Vagina (tissue), 2 donors: ENCODE data around the gene DSC3. TPM values are rescaled to one million over a fixed set of nuclear protein-coding genes. Genes with fewer than 3 reads are reported as not detected.

Source experiments
- DNase-seq, 2 donors: peaks; one replicate each; pipeline ENCODE4 v3.0.0-alpha.2; 2017; ENCODE audit errors: extremely low spot score in 2 of 2
- H3K27ac ChIP-seq: fragments of 200-600 bp; sonication (generic); one replicate; pipeline ENCODE4 v1.5.1; 2019
- H3K27me3 ChIP-seq: fragments of 200-600 bp; sonication (generic); one replicate; pipeline ENCODE4 v1.5.1; 2019
- H3K36me3 ChIP-seq, 2 donors: fragments of 200-600 bp; sonication (generic); one replicate each; pipeline ENCODE4 v1.5.1; 2017 to 2019
- H3K4me1 ChIP-seq: fragments of 200-600 bp; sonication (generic); one replicate; pipeline ENCODE4 v1.5.1; 2019
- H3K4me3 ChIP-seq, 2 donors: fragments of 200-600 bp; sonication (generic); 1 replicate in 1 of 2; 2 replicates in 1 of 2; pipeline ENCODE4 v1.5.1; 2016 to 2019
- H3K9me3 ChIP-seq: fragments of 200-600 bp; sonication (generic); one replicate; pipeline ENCODE4 v1.5.1; 2019
- POLR2A ChIP-seq, 2 donors: fragments of 450-650 bp; IDR thresholded peaks; one replicate each; pipeline ENCODE4 v1.6.1; 2017; ENCODE audit warnings: antibody characterized with exemption in 2 of 2, mild to moderate bottlenecking in 2 of 2, moderate library complexity in 2 of 2
- POLR2AphosphoS5 ChIP-seq, 2 donors: sonication (generic); formaldehyde crosslinking; IDR thresholded peaks; one replicate each; pipeline ENCODE4 v1.9.0; 2017; ENCODE audit warnings: antibody characterized with exemption in 2 of 2, mild to moderate bottlenecking in 2 of 2, low read depth in 1 of 2; ENCODE audit not compliant: insufficient read depth in 1 of 2
- intact Hi-C: fragments of 100-400 bp; cut with DNase I; formaldehyde crosslinking; loops from one replicate; pipeline ENCODE4 v1.15.1; 2023
- total RNA-seq: library from RNA; depleted of rRNA; stranded (reverse); fragments of >200 nt; gene quantifications from one replicate; pipeline ENCODE4 v1.2.3, GENCODE V29; 2016
- TF ChIP-seq, protein P1 (sequence below), 3 experiments: fragments of 450-650 bp in 2 of 3; fragments of 200-600 bp in 1 of 3; sonication (generic) in 1 of 3; IDR thresholded peaks; one replicate each; pipeline ENCODE4 v1.5.1; 2017 to 2019; ENCODE audit warnings: antibody characterized with exemption in 3 of 3, mild to moderate bottlenecking in 2 of 3, moderate library complexity in 2 of 3

The DSC3 gene
- total RNA-seq, 1 donor from 2014 or later = 176 TPM

DNA sequence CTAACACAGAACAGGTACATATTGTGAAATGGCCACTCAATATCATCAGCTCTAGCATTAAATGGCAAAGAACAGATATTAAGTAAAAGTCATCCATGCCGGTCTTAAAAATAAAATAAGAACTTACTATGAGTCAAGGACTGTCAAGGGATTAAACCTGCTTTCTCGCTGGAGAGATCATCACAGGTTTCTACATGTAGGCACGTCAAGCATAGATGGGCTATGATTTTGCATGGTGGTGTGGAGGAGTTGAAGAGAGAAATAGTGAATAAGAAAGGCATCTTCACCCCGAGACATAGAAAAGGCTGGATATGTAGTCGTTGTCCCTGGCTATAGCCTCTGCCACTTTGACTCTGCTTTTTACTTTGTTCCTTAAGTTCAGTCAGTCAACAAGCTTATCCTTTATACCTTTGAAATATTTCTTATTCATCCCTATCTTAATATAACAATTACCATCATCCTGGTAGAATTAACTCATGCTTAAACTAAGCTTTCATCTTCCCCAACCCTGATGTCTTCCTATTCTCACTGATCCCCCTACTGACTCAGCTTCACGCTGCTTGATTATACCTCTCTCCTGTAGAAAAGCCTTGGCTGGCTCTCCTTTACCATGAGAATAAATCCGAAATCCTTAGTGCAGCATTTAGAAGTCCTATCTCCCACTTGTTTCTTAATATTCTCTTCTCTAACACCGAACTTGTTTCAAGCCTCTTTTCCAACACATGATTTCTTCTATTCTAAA lies 42.5 kb downstream of the DSC3 start:
- no peaks in the 10 kb centered on the region for H3K36me3 ChIP-seq
- DNase-seq = no peak
- H3K27ac ChIP-seq = no peak overlapping the region
- H3K27me3 ChIP-seq = no peaks in the 10 kb centered on the region
- no peaks in the 10 kb centered on the region for H3K9me3 ChIP-seq
- H3K4me1 ChIP-seq = no peaks in the 10 kb centered on the region
- intact Hi-C loops = no loop called here
- no peak overlapping the region for H3K4me3 ChIP-seq
- TF ChIP-seq, protein P1, sequence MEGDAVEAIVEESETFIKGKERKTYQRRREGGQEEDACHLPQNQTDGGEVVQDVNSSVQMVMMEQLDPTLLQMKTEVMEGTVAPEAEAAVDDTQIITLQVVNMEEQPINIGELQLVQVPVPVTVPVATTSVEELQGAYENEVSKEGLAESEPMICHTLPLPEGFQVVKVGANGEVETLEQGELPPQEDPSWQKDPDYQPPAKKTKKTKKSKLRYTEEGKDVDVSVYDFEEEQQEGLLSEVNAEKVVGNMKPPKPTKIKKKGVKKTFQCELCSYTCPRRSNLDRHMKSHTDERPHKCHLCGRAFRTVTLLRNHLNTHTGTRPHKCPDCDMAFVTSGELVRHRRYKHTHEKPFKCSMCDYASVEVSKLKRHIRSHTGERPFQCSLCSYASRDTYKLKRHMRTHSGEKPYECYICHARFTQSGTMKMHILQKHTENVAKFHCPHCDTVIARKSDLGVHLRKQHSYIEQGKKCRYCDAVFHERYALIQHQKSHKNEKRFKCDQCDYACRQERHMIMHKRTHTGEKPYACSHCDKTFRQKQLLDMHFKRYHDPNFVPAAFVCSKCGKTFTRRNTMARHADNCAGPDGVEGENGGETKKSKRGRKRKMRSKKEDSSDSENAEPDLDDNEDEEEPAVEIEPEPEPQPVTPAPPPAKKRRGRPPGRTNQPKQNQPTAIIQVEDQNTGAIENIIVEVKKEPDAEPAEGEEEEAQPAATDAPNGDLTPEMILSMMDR (IDR thresholded peaks at IDR 0.05) = no peak
- TF ChIP-seq POLR2A (IDR thresholded peaks at IDR 0.05) = no peak
- peak in 1 of 2 donors; percentile 41 for TF ChIP-seq POLR2AphosphoS5 (IDR thresholded peaks at IDR 0.05; ENCODE audit: insufficient read depth in 1 of 2, low read depth in 1 of 2)

GRCh38 chr18:30999186-30999585 lies 43.4 kb downstream of the DSC3 start:
- intact Hi-C loops = no loop called here
- H3K4me3 ChIP-seq = no peak overlapping the region
- DNase-seq = no peak
- no peaks in the 10 kb centered on the region for H3K4me1 ChIP-seq
- no peak overlapping the region for H3K27ac ChIP-seq
- no peaks in the 10 kb centered on the region for H3K9me3 ChIP-seq
- no peaks in the 10 kb centered on the region for H3K36me3 ChIP-seq
- no peaks in the 10 kb centered on the region for H3K27me3 ChIP-seq
- TF ChIP-seq, protein P1 (IDR thresholded peaks at IDR 0.05) = no peak
- no peak for TF ChIP-seq POLR2AphosphoS5 (IDR thresholded peaks at IDR 0.05; ENCODE audit: insufficient read depth in 1 of 2, low read depth in 1 of 2)
- no peak for TF ChIP-seq POLR2A (IDR thresholded peaks at IDR 0.05)

DNA sequence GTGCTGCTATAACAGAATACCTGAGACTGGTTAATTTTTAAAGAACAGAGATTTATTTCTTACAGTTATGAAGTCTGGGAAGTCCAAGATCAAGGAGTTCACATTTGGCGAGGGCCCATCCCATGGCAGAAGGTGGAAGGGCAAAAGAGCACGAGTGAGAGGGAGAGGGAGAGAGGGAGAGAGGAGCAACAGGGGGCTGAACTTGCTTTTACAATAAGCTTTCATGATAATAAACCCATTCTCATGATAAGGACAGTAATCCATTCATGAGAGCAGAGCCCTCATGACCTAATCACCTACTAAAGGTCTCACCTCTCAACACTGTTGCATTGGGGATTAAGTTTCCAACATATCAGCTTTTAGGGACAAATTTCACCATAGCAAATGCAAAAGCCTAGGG lies 45.3 kb downstream of the DSC3 start:
- intact Hi-C loops = no loop called here
- Histone ChIP-seq H3K27ac (no peak overlapping the region), H3K4me3 (no peak overlapping the region), H3K36me3 (no peaks in the 10 kb centered on the region), H3K4me1 (no peaks in the 10 kb centered on the region), H3K27me3 (no peaks in the 10 kb centered on the region), H3K9me3 (no peaks in the 10 kb centered on the region)
- TF ChIP-seq POLR2AphosphoS5 (IDR thresholded peaks at IDR 0.05; ENCODE audit: insufficient read depth in 1 of 2, low read depth in 1 of 2) (no peak), POLR2A (IDR thresholded peaks at IDR 0.05) (no peak)
- TF ChIP-seq, protein P1 (IDR thresholded peaks at IDR 0.05) = no peak
- no peak for DNase-seq

DNA sequence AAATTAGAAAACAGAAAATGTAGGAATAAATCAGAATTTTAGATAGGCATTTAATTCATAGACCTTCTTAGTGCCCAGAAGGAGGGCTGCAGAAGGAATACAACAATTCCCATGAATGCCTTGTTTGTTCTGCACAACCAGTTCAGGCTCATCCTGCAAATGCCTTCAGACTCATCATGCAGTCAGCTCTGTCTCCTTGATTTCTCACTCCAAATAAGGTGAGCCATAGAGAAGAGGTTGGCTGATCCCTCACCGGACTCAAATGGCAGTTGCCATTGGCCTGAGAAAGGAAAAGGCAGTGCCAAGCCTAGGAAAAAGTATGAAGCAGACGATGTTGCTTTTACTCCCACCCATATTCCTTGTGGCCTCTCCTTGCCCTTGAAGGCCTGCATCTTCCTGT lies 50.3 kb downstream of the DSC3 start:
- Histone ChIP-seq H3K27me3 (no peaks in the 10 kb centered on the region), H3K36me3 (no peaks in the 10 kb centered on the region), H3K4me3 (no peak overlapping the region), H3K4me1 (no peaks in the 10 kb centered on the region), H3K9me3 (no peaks in the 10 kb centered on the region), H3K27ac (no peak overlapping the region)
- no peak for DNase-seq
- intact Hi-C loops = no loop called here
- TF ChIP-seq POLR2AphosphoS5 (IDR thresholded peaks at IDR 0.05; ENCODE audit: insufficient read depth in 1 of 2, low read depth in 1 of 2) (no peak), POLR2A (IDR thresholded peaks at IDR 0.05) (no peak)
- TF ChIP-seq, protein P1 (IDR thresholded peaks at IDR 0.05) = no peak

DNA sequence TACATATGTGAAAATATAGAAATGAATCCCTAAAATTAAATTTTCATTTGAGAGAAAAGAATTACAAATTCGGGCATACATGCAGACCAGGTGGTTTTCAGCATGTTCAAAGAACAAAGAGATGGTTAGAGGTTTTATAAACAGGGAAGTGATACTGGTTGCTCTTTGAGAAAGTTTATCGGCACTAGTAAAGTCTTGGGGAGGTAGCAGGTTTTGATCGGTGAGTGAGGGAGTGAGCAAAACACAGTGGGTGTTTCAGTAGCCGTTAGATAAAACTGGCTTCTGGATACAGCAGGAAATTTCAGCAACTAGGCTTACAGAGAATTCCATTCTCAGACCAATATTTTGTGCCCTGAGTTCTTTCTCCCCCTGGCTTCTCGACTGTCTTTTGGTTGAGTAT lies 51.1 kb downstream of the DSC3 start:
- Histone ChIP-seq H3K9me3 (no peaks in the 10 kb centered on the region), H3K27me3 (no peaks in the 10 kb centered on the region), H3K4me1 (no peaks in the 10 kb centered on the region), H3K4me3 (no peak overlapping the region), H3K27ac (no peak overlapping the region), H3K36me3 (no peaks in the 10 kb centered on the region)
- DNase-seq = no peak
- TF ChIP-seq POLR2A (IDR thresholded peaks at IDR 0.05) (no peak), POLR2AphosphoS5 (IDR thresholded peaks at IDR 0.05; ENCODE audit: insufficient read depth in 1 of 2, low read depth in 1 of 2) (no peak)
- TF ChIP-seq, protein P1 (IDR thresholded peaks at IDR 0.05) = no peak
- intact Hi-C loops = no loop called here
